Glutamatergic neuron (in vitro differentiated cells): Measurements from ENCODE around the gene UMAD1. TPM values are rescaled to one million over a fixed set of nuclear protein-coding genes. Genes with fewer than 3 reads are reported as not detected.

Experiments
- DNase-seq: peaks from one replicate; pipeline ENCODE4 v3.0.0; 2022
- H3K27ac Mint-ChIP-seq: one replicate; pipeline ENCODE4 v1.8.0; 2020; ENCODE audit warnings: mild to moderate bottlenecking, mixed read lengths, inconsistent platforms; ENCODE audit not compliant: unreplicated experiment
- H3K27me3 Mint-ChIP-seq: one replicate; pipeline ENCODE4 v1.8.0; 2020; ENCODE audit warnings: mild to moderate bottlenecking, moderate library complexity, mixed read lengths, inconsistent platforms; ENCODE audit not compliant: unreplicated experiment
- H3K36me3 Mint-ChIP-seq: one replicate; pipeline ENCODE4 v1.8.0; 2020; ENCODE audit warnings: mild to moderate bottlenecking, mixed read lengths, inconsistent platforms; ENCODE audit not compliant: unreplicated experiment
- H3K4me1 Mint-ChIP-seq: one replicate; pipeline ENCODE4 v1.8.0; 2020; ENCODE audit warnings: mild to moderate bottlenecking, low read depth, mixed read lengths, inconsistent platforms; ENCODE audit not compliant: unreplicated experiment
- H3K4me3 Mint-ChIP-seq: one replicate; pipeline ENCODE4 v1.8.0; 2020; ENCODE audit warnings: mild to moderate bottlenecking, mixed read lengths, inconsistent platforms; ENCODE audit not compliant: unreplicated experiment
- H3K9me3 Mint-ChIP-seq: one replicate; pipeline ENCODE4 v1.8.0; 2020; ENCODE audit warnings: mild to moderate bottlenecking, moderate library complexity, mixed read lengths, inconsistent platforms; ENCODE audit not compliant: unreplicated experiment
- total RNA-seq: library from RNA; stranded (reverse); fragmentation: NEBNext Ultra II Directional; extraction: Animal tissue kit (Norgen Biotek cat#: 25700); gene quantifications from one replicate; pipeline ENCODE4 v1.2.1, GENCODE V29; 2021; ENCODE audit not compliant: unreplicated experiment
- TF ChIP-seq, protein P1 (sequence below): fragments of 200-600 bp; sonication (generic); IDR thresholded peaks from one replicate; pipeline ENCODE4 v1.5.0; 2021; ENCODE audit not compliant: partially characterized antibody, unreplicated experiment

UMAD1 gene
- total RNA-seq, 1 donor from 2014 or later, result 5.2 TPM

- H3K9me3 Mint-ChIP-seq, result no peaks in the 10 kb centered on the region
- H3K4me1 Mint-ChIP-seq, result peaks cover 10% of the 10 kb centered on the region
- no peak for DNase-seq
- peaks cover 2% of the 10 kb centered on the region for H3K27me3 Mint-ChIP-seq
- peaks cover 10% of the 10 kb centered on the region for H3K36me3 Mint-ChIP-seq
- TF ChIP-seq, protein P1, sequence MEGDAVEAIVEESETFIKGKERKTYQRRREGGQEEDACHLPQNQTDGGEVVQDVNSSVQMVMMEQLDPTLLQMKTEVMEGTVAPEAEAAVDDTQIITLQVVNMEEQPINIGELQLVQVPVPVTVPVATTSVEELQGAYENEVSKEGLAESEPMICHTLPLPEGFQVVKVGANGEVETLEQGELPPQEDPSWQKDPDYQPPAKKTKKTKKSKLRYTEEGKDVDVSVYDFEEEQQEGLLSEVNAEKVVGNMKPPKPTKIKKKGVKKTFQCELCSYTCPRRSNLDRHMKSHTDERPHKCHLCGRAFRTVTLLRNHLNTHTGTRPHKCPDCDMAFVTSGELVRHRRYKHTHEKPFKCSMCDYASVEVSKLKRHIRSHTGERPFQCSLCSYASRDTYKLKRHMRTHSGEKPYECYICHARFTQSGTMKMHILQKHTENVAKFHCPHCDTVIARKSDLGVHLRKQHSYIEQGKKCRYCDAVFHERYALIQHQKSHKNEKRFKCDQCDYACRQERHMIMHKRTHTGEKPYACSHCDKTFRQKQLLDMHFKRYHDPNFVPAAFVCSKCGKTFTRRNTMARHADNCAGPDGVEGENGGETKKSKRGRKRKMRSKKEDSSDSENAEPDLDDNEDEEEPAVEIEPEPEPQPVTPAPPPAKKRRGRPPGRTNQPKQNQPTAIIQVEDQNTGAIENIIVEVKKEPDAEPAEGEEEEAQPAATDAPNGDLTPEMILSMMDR, result no peak
- H3K4me3 Mint-ChIP-seq, result no peak overlapping the region
- no peak overlapping the region for H3K27ac Mint-ChIP-seq
These were observed 91.2 kb downstream of the UMAD1 start for GRCh38 chr7:7731732-7732131.

GRCh38 chr7:7732621-7733281 is 92.2 kb downstream of the UMAD1 start:
- H3K36me3 Mint-ChIP-seq, result peaks cover 2% of the 10 kb centered on the region

DNA sequence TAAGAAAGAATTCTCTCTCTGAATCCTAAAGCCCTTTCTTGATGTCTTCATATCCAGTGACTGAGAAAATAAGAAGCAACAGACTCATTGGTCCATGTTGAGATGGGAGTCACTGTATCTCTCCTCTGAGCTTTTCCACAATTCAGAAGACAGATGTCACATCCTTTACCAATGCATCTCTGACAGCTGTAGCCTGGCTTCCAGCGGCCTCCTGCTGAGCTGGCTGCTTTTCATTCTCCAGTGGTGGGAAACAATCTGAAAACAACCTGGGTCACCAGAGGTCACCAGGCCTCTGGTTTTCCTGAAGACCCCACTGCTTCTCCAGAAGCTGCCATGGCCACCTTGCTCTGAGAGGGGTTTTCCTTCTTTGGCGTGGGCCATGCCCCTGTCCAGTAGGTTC is 96.1 kb downstream of the UMAD1 start:
- H3K27me3 Mint-ChIP-seq, result no peaks in the 10 kb centered on the region
- TF ChIP-seq, protein P1, result no peak
- DNase-seq, result peak; percentile 28
- H3K9me3 Mint-ChIP-seq, result no peaks in the 10 kb centered on the region
- H3K36me3 Mint-ChIP-seq, result no peaks in the 10 kb centered on the region
- H3K27ac Mint-ChIP-seq, result peak overlapping the region; percentile 67
- H3K4me1 Mint-ChIP-seq, result peaks cover 19% of the 10 kb centered on the region
- H3K4me3 Mint-ChIP-seq, result no peak overlapping the region

More at GRCh38 chr7:7732621-7733281, 92.2 kb downstream of the UMAD1 start:
- no peak for DNase-seq
- Mint-ChIP-seq H3K27ac (no peak overlapping the region), H3K9me3 (no peaks in the 10 kb centered on the region), H3K4me1 (peaks cover 10% of the 10 kb centered on the region), H3K27me3 (peaks cover 2% of the 10 kb centered on the region), H3K4me3 (no peak overlapping the region)
- TF ChIP-seq, protein P1, result no peak

DNA sequence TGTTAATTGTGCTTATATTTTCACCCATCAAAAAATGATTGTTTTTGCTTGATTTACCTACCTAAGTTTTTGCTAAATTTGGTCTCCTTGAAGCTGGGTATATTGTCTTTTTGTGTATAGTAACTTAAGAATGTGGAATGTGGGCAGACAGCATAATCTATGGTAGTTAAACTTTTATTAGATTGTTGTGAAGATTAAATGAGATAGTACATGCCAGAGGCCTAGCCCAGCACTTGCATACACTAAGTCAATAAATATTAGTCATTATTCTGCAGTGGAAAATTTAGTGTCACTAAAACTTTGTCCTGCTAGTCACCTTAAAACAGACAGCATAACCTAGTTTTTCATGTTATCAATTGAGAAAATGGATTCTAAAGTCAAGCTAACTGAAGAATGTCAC is 97.1 kb downstream of the UMAD1 start:
- TF ChIP-seq, protein P1, result no peak
- Mint-ChIP-seq H3K4me3 (no peak overlapping the region), H3K36me3 (no peaks in the 10 kb centered on the region), H3K9me3 (no peaks in the 10 kb centered on the region), H3K27me3 (no peaks in the 10 kb centered on the region), H3K4me1 (peaks cover 19% of the 10 kb centered on the region), H3K27ac (no peak overlapping the region)
- no peak for DNase-seq

GRCh38 chr7:7738177-7738576 is 97.6 kb downstream of the UMAD1 start:
- Mint-ChIP-seq H3K9me3 (no peaks in the 10 kb centered on the region), H3K27me3 (no peaks in the 10 kb centered on the region), H3K4me1 (peaks cover 19% of the 10 kb centered on the region), H3K4me3 (no peak overlapping the region), H3K27ac (no peak overlapping the region), H3K36me3 (no peaks in the 10 kb centered on the region)
- DNase-seq, result no peak
- TF ChIP-seq, protein P1, result no peak
